ENCODE data around the gene DPCD. TPM values are rescaled to one million over a fixed set of nuclear protein-coding genes. Genes with fewer than 3 reads are reported as not detected.
"Not testable (repeated sequence)": the region's sequence is repeated elsewhere in the genome, so short reads cannot be mapped to it uniquely, and the experiment has no call there.

The DPCD gene
- total RNA-seq, 1 experiment from 2014 or later = 39.5 TPM

DNA sequence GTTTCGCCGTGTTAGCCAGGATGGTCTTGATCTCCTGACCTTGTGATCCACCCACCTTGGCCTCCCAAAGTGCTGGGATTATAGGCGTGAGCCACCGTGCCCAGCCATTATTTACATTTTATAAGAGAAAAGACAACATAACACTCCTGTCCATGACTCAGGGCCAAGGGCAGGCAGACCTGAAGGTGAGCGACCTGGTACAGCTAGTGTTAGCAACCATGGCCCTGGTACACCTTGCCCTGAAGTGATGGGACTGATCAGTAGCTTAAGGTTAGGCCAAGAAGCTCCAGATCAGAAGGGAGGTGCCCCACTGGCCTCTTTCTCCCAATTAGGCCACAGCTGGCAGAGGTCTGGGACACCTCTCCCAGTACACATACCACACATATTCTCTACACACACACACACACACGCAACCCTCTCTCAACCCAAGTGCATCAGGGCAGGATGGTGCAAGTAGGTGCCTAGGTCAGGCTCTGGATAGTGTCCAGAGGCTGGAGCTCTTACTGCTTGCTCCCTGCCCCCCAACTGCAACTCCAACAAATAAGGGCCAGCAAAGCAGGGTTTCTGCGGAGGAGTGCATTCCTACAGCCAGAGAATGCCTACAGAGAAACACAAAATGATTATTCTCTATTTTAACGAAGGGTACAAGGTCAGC lies 43.8 kb downstream of the DPCD start:
- Histone ChIP-seq H4K20me1 (ENCODE audit: insufficient read depth) (no peaks in the 10 kb centered on the region), H3K9me2 (ENCODE audit: insufficient read depth) (no peaks in the 10 kb centered on the region), H3K79me2 (ENCODE audit: insufficient read depth, low read length) (no peaks in the 10 kb centered on the region), H2AFZ (ENCODE audit: low read depth, low read length, poor library complexity, severe bottlenecking) (no peak overlapping the region), H3K9ac (ENCODE audit: low read length) (no peak overlapping the region), H3K36me3 (ENCODE audit: control insufficient read depth in 1 of 2, insufficient read depth in 2 of 2, low read length in 2 of 2) (no peaks in the 10 kb centered on the region), H3K4me1 (ENCODE audit: control insufficient read depth in 1 of 2, insufficient read depth in 2 of 2, low read length in 2 of 2) (no peaks in the 10 kb centered on the region), H3K9me3 (ENCODE audit: control insufficient read depth in 1 of 2, insufficient read depth in 1 of 2, low read depth in 1 of 2, low read length in 2 of 2) (no peaks in the 10 kb centered on the region), H3K4me3 (replicated peaks in 1 of 2; ENCODE audit: low read depth in 1 of 2, low read length in 2 of 2) (no peak overlapping the region), H3K4me2 (ENCODE audit: low read length) (no peak overlapping the region), H3K27ac (ENCODE audit: low read depth, low read length) (no peak overlapping the region), H3K27me3 (ENCODE audit: insufficient read depth, low read length) (no peaks in the 10 kb centered on the region)
- RAD21 ChIA-PET (ENCODE audit: low non-redundant PET in 1 of 2, low total read pairs in 2 of 2, uncharacterized antibody in 2 of 2, unreplicated experiment in 2 of 2) = no interaction called here
- CTCF ChIA-PET = interaction anchor here (1.9 kb wide), 1 partner anchor 29 kb away, joined by 6 read pairs; no protein-coding TSS in a partner anchor
- BruUV-seq (replicated peaks) = no TSS peak
- DNase-seq (ENCODE audit: low read depth, low spot score) (no peak), ATAC-seq (no peak)
- TF ChIP-seq RAD21 (IDR thresholded peaks at IDR 0.05; ENCODE audit: low read depth) (no peak), REST (IDR thresholded peaks at IDR 0.05; ENCODE audit: low read depth) (no peak), MAX (IDR thresholded peaks at IDR 0.05) (no peak), FOSL1 (IDR thresholded peaks at IDR 0.05; ENCODE audit: low read depth) (no peak), SRF (IDR thresholded peaks at IDR 0.05; ENCODE audit: low read depth) (no peak), EZH2phosphoT487 (IDR thresholded peaks at IDR 0.05; ENCODE audit: borderline replicate concordance) (no peak), EZH2 (IDR thresholded peaks at IDR 0.05) (no peak), POLR2A (IDR thresholded peaks at IDR 0.05; ENCODE audit: borderline replicate concordance, extremely low read depth, insufficient read depth, insufficient read length) (no peak), YY1 (IDR thresholded peaks at IDR 0.05; ENCODE audit: extremely low read depth, insufficient replicate concordance, low read depth, low read length) (no peak), EGR1 (IDR thresholded peaks at IDR 0.05; ENCODE audit: low read depth) (no peak)
- TF ChIP-seq, protein P1, sequence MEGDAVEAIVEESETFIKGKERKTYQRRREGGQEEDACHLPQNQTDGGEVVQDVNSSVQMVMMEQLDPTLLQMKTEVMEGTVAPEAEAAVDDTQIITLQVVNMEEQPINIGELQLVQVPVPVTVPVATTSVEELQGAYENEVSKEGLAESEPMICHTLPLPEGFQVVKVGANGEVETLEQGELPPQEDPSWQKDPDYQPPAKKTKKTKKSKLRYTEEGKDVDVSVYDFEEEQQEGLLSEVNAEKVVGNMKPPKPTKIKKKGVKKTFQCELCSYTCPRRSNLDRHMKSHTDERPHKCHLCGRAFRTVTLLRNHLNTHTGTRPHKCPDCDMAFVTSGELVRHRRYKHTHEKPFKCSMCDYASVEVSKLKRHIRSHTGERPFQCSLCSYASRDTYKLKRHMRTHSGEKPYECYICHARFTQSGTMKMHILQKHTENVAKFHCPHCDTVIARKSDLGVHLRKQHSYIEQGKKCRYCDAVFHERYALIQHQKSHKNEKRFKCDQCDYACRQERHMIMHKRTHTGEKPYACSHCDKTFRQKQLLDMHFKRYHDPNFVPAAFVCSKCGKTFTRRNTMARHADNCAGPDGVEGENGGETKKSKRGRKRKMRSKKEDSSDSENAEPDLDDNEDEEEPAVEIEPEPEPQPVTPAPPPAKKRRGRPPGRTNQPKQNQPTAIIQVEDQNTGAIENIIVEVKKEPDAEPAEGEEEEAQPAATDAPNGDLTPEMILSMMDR (IDR thresholded peaks at IDR 0.05 in 2 of 3, conservative IDR thresholded peaks at IDR 0.05 in 1 of 3; ENCODE audit: borderline replicate concordance in 1 of 3, insufficient read depth in 1 of 3, low read depth in 2 of 3, low read length in 2 of 3) = no peak
- TF ChIP-seq, protein P2, sequence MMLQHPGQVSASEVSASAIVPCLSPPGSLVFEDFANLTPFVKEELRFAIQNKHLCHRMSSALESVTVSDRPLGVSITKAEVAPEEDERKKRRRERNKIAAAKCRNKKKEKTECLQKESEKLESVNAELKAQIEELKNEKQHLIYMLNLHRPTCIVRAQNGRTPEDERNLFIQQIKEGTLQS (IDR thresholded peaks at IDR 0.05) = no peak
- intact Hi-C loops (cut with micrococcal nuclease) = no loop called here
- POLR2A ChIA-PET = no interaction called here

DNA sequence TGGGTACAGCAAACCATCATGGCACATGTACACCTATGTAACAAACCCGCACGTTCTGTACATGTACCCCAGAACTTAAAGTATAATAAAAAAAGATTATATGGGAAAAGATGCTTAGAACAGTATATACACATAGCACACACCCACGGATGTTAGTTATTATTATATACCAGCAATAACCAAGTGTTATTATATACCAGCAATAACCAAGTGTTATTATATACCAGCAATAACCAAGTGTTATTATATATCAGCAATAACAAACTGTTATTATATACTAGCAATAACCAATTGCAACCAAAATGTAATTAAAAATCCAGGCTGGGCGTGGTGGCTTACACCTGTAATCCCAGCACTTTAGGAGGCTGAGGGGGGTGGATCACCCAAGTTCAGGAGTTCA lies 45.4 kb downstream of the DPCD start:
- H4K20me1 ChIP-seq (ENCODE audit: insufficient read depth); H3K36me3 ChIP-seq (ENCODE audit: control insufficient read depth in 1 of 2, insufficient read depth in 2 of 2, low read length in 2 of 2); POLR2A ChIA-PET; DNase-seq (ENCODE audit: low read depth, low spot score); H3K4me3 ChIP-seq (replicated peaks in 1 of 2; ENCODE audit: low read depth in 1 of 2, low read length in 2 of 2); ATAC-seq; BruUV-seq (replicated peaks); H3K27me3 ChIP-seq (ENCODE audit: insufficient read depth, low read length); H3K4me2 ChIP-seq (ENCODE audit: low read length); H3K9me2 ChIP-seq (ENCODE audit: insufficient read depth); H2AFZ ChIP-seq (ENCODE audit: low read depth, low read length, poor library complexity, severe bottlenecking); RAD21 ChIA-PET (ENCODE audit: low non-redundant PET in 1 of 2, low total read pairs in 2 of 2, uncharacterized antibody in 2 of 2, unreplicated experiment in 2 of 2); H3K4me1 ChIP-seq (ENCODE audit: control insufficient read depth in 1 of 2, insufficient read depth in 2 of 2, low read length in 2 of 2); H3K9me3 ChIP-seq (ENCODE audit: control insufficient read depth in 1 of 2, insufficient read depth in 1 of 2, low read depth in 1 of 2, low read length in 2 of 2); H3K27ac ChIP-seq (ENCODE audit: low read depth, low read length); H3K9ac ChIP-seq (ENCODE audit: low read length); CTCF ChIA-PET; intact Hi-C loops (cut with micrococcal nuclease); H3K79me2 ChIP-seq (ENCODE audit: insufficient read depth, low read length): not testable (repeated sequence)

Measured in HCT116 (cell line).